HEK293 (cell line): ENCODE data around the gene GPT2.

Experiments
- BCL11A ChIP-seq: fragments of 450-650 bp; formaldehyde crosslinking; IDR thresholded peaks from 2 replicates; pipeline ENCODE4 v1.5.1; 2016; ENCODE audit warnings: low read depth, missing biosample characterization, missing genetic modification characterization
- BCL11B ChIP-seq: fragments of 450-650 bp; formaldehyde crosslinking; IDR thresholded peaks from 2 replicates; pipeline ENCODE4 v1.5.1; 2016; ENCODE audit warnings: low read depth, missing biosample characterization, missing genetic modification characterization
- BCL6B ChIP-seq: fragments of 450-650 bp; formaldehyde crosslinking; IDR thresholded peaks from 2 replicates; pipeline ENCODE4 v1.5.1; 2017; ENCODE audit warnings: missing biosample characterization, missing genetic modification characterization
- EGR2 ChIP-seq: fragments of 450-650 bp; formaldehyde crosslinking; IDR thresholded peaks from 2 replicates; pipeline ENCODE4 v1.5.1; 2016; ENCODE audit warnings: low read depth, missing biosample characterization, missing genetic modification characterization
- GLI4 ChIP-seq: fragments of 450-650 bp; formaldehyde crosslinking; IDR thresholded peaks from 2 replicates; pipeline ENCODE4 v1.5.1; 2016; ENCODE audit warnings: missing biosample characterization, missing genetic modification characterization
- GLIS1 ChIP-seq: fragments of 450-650 bp; formaldehyde crosslinking; IDR thresholded peaks from 2 replicates; pipeline ENCODE4 v1.5.1; 2016; ENCODE audit warnings: missing biosample characterization, missing genetic modification characterization
- IKZF3 ChIP-seq: fragments of 450-650 bp; IDR thresholded peaks from 2 replicates; pipeline ENCODE4 v1.5.0; 2018; ENCODE audit warnings: missing biosample characterization, mild to moderate bottlenecking, missing genetic modification characterization, moderate library complexity
- OSR2 ChIP-seq: fragments of 450-650 bp; formaldehyde crosslinking; IDR thresholded peaks from 2 replicates; pipeline ENCODE4 v1.5.1; 2016; ENCODE audit warnings: missing biosample characterization, missing genetic modification characterization
- PRDM1 ChIP-seq: fragments of 450-650 bp; formaldehyde crosslinking; IDR thresholded peaks from 2 replicates; pipeline ENCODE4; 2016; ENCODE audit warnings: missing biosample characterization, missing genetic modification characterization
- PRDM4 ChIP-seq: fragments of 450-650 bp; formaldehyde crosslinking; IDR thresholded peaks from 2 replicates; pipeline ENCODE4 v1.5.1; 2017; ENCODE audit warnings: missing biosample characterization, missing genetic modification characterization
- SP3 ChIP-seq: fragments of 450-650 bp; formaldehyde crosslinking; IDR thresholded peaks from 2 replicates; pipeline ENCODE4 v1.5.1; 2016; ENCODE audit warnings: missing biosample characterization, missing genetic modification characterization
- SP7 ChIP-seq: fragments of 450-650 bp; formaldehyde crosslinking; IDR thresholded peaks from 2 replicates; pipeline ENCODE4 v1.5.1; 2016; ENCODE audit warnings: missing biosample characterization, missing genetic modification characterization
- TCF7L2 ChIP-seq: IDR thresholded peaks from 2 replicates; pipeline ENCODE4 v1.6.1; 2011; ENCODE audit warnings: low read depth, mild to moderate bottlenecking, inconsistent platforms, low read length, moderate library complexity, borderline replicate concordance
- ZBTB17 ChIP-seq: fragments of 450-650 bp; formaldehyde crosslinking; IDR thresholded peaks from 2 replicates; pipeline ENCODE4 v1.5.1; 2016; ENCODE audit warnings: missing biosample characterization, missing genetic modification characterization
- ZFP41 ChIP-seq: fragments of 450-650 bp; formaldehyde crosslinking; IDR thresholded peaks from 2 replicates; pipeline ENCODE4 v1.5.1; 2016; ENCODE audit warnings: missing biosample characterization, missing genetic modification characterization, borderline replicate concordance
- ZFP69B ChIP-seq: fragments of 450-650 bp; formaldehyde crosslinking; IDR thresholded peaks from 2 replicates; pipeline ENCODE4 v1.5.1; 2016; ENCODE audit warnings: missing biosample characterization, missing genetic modification characterization
- ZNF146 ChIP-seq: fragments of 450-650 bp; formaldehyde crosslinking; IDR thresholded peaks from 2 replicates; pipeline ENCODE4 v1.5.1; 2016; ENCODE audit warnings: missing biosample characterization, missing genetic modification characterization
- ZNF175 ChIP-seq: fragments of 450-650 bp; formaldehyde crosslinking; IDR thresholded peaks from 2 replicates; pipeline ENCODE4 v1.5.1; 2016; ENCODE audit warnings: missing biosample characterization, missing genetic modification characterization
- ZNF2 ChIP-seq: fragments of 450-650 bp; formaldehyde crosslinking; IDR thresholded peaks from 2 replicates; pipeline ENCODE4 v1.5.1; 2016; ENCODE audit warnings: missing biosample characterization, missing genetic modification characterization
- ZNF202 ChIP-seq: fragments of 450-650 bp; formaldehyde crosslinking; IDR thresholded peaks from 2 replicates; pipeline ENCODE4 v1.5.1; 2016; ENCODE audit warnings: missing biosample characterization, missing genetic modification characterization, borderline replicate concordance
- ZNF280D ChIP-seq: fragments of 450-650 bp; formaldehyde crosslinking; IDR thresholded peaks from 2 replicates; pipeline ENCODE4 v1.5.1; 2016; ENCODE audit warnings: missing biosample characterization, missing genetic modification characterization
- ZNF335 ChIP-seq: fragments of 450-650 bp; formaldehyde crosslinking; conservative IDR thresholded peaks from 2 replicates; pipeline ENCODE4 v1.5.1; 2016; ENCODE audit warnings: missing biosample characterization, missing genetic modification characterization
- ZNF416 ChIP-seq: fragments of 450-650 bp; formaldehyde crosslinking; IDR thresholded peaks from 2 replicates; pipeline ENCODE4 v1.5.1; 2016; ENCODE audit warnings: missing biosample characterization, missing genetic modification characterization
- ZNF473 ChIP-seq: fragments of 450-650 bp; formaldehyde crosslinking; IDR thresholded peaks from 2 replicates; pipeline ENCODE4 v1.5.1; 2017; ENCODE audit warnings: missing biosample characterization, missing genetic modification characterization
- ZNF48 ChIP-seq: fragments of 450-650 bp; formaldehyde crosslinking; IDR thresholded peaks from 2 replicates; pipeline ENCODE4 v1.5.1; 2016; ENCODE audit warnings: missing biosample characterization, missing genetic modification characterization
- ZNF530 ChIP-seq: fragments of 450-650 bp; formaldehyde crosslinking; IDR thresholded peaks from 2 replicates; pipeline ENCODE4 v1.5.1; 2016; ENCODE audit warnings: low read depth, missing biosample characterization, missing genetic modification characterization
- ZNF654 ChIP-seq: fragments of 450-650 bp; formaldehyde crosslinking; IDR thresholded peaks from 2 replicates; pipeline ENCODE4 v1.5.1; 2016; ENCODE audit warnings: low read depth, missing biosample characterization, missing genetic modification characterization
- ZNF664 ChIP-seq: fragments of 450-650 bp; formaldehyde crosslinking; IDR thresholded peaks from 2 replicates; pipeline ENCODE4 v1.5.1; 2016; ENCODE audit warnings: missing biosample characterization, missing genetic modification characterization
- ZNF776 ChIP-seq: fragments of 450-650 bp; formaldehyde crosslinking; IDR thresholded peaks from 2 replicates; pipeline ENCODE4 v1.5.0; 2017; ENCODE audit warnings: missing biosample characterization, missing genetic modification characterization, borderline replicate concordance
- ZNF785 ChIP-seq: fragments of 450-650 bp; formaldehyde crosslinking; IDR thresholded peaks from 2 replicates; pipeline ENCODE4 v1.5.1; 2016; ENCODE audit warnings: missing biosample characterization, missing genetic modification characterization
- TF ChIP-seq, protein P1 (sequence below): fragments of 450-650 bp; formaldehyde crosslinking; IDR thresholded peaks from 2 replicates; pipeline ENCODE4 v1.5.1; 2016; ENCODE audit warnings: missing biosample characterization, missing genetic modification characterization
- TF ChIP-seq, protein P2 (sequence below): fragments of 450-650 bp; formaldehyde crosslinking; IDR thresholded peaks from 2 replicates; pipeline ENCODE4 v1.5.1; 2016; ENCODE audit warnings: missing biosample characterization, missing genetic modification characterization

The GPT2 gene

GRCh38 chr16:46973207-46973995, 89.2 kb downstream of the GPT2 start, which contains the start of gene DNAJA2 (continued):
- TF ChIP-seq OSR2 (tag by site-specific recombination) (no peak), ZBTB17 (tag by site-specific recombination) (peak; percentile 54), BCL11B (tag by site-specific recombination) (peak; percentile 38; the same call in 1 of the 2 replicates), ZNF654 (no peak), ZNF785 (tag by site-specific recombination) (no peak), EGR2 (tag by site-specific recombination) (peak; percentile 72), ZNF335 (peak; percentile 64), GLI4 (no peak), ZNF175 (no peak), ZNF202 (tag by site-specific recombination) (no peak), ZFP69B (peak; percentile 91), ZNF530 (tag by site-specific recombination) (no peak), ZFP41 (tag by site-specific recombination) (no peak), PRDM1 (tag by site-specific recombination) (no peak), SP3 (tag by site-specific recombination) (peak; percentile 77), PRDM4 (peak; percentile 38; the same call in 1 of the 2 replicates), BCL11A (tag by site-specific recombination) (no peak), GLIS1 (no peak; the same call in none of the 2 replicates), ZNF280D (tag by site-specific recombination) (no peak), SP7 (tag by site-specific recombination) (peak; percentile 60), ZNF473 (tag by site-specific recombination) (no peak), ZNF2 (tag by site-specific recombination) (no peak), TCF7L2 (no peak), ZNF48 (tag by site-specific recombination) (no peak), BCL6B (tag by site-specific recombination) (no peak), ZNF416 (tag by site-specific recombination) (no peak), ZNF664 (tag by site-specific recombination) (no peak), ZNF776 (tag by site-specific recombination) (no peak), IKZF3 (no peak), ZNF146 (tag by site-specific recombination) (no peak)
- TF ChIP-seq, protein P1, sequence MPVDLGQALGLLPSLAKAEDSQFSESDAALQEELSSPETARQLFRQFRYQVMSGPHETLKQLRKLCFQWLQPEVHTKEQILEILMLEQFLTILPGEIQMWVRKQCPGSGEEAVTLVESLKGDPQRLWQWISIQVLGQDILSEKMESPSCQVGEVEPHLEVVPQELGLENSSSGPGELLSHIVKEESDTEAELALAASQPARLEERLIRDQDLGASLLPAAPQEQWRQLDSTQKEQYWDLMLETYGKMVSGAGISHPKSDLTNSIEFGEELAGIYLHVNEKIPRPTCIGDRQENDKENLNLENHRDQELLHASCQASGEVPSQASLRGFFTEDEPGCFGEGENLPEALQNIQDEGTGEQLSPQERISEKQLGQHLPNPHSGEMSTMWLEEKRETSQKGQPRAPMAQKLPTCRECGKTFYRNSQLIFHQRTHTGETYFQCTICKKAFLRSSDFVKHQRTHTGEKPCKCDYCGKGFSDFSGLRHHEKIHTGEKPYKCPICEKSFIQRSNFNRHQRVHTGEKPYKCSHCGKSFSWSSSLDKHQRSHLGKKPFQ (tag by site-specific recombination): no peak
- TF ChIP-seq, protein P2, sequence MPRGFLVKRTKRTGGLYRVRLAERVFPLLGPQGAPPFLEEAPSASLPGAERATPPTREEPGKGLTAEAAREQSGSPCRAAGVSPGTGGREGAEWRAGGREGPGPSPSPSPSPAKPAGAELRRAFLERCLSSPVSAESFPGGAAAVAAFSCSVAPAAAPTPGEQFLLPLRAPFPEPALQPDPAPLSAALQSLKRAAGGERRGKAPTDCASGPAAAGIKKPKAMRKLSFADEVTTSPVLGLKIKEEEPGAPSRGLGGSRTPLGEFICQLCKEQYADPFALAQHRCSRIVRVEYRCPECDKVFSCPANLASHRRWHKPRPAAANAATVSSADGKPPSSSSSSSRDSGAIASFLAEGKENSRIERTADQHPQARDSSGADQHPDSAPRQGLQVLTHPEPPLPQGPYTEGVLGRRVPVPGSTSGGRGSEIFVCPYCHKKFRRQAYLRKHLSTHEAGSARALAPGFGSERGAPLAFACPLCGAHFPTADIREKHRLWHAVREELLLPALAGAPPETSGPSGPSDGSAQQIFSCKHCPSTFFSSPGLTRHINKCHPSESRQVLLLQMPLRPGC (tag by site-specific recombination): 0 out of 2 replicates have a peak, but pooled peaks have one; percentile 37
